ENCODE measurements around the gene SIX5. TPM values are rescaled to one million over a fixed set of nuclear protein-coding genes. Genes with fewer than 3 reads are reported as not detected.
A peak's percentile ranks its signal among the peaks of the same experiment; 100 is the strongest.

Gene SIX5
- total and polyA plus RNA-seq, 9 of the 15 experiments (the other 6 are each of a cell fraction or from before 2014, with no cell fraction given): 1.4 to 17.2 (median 7.4) TPM; not detected in 2

DNA sequence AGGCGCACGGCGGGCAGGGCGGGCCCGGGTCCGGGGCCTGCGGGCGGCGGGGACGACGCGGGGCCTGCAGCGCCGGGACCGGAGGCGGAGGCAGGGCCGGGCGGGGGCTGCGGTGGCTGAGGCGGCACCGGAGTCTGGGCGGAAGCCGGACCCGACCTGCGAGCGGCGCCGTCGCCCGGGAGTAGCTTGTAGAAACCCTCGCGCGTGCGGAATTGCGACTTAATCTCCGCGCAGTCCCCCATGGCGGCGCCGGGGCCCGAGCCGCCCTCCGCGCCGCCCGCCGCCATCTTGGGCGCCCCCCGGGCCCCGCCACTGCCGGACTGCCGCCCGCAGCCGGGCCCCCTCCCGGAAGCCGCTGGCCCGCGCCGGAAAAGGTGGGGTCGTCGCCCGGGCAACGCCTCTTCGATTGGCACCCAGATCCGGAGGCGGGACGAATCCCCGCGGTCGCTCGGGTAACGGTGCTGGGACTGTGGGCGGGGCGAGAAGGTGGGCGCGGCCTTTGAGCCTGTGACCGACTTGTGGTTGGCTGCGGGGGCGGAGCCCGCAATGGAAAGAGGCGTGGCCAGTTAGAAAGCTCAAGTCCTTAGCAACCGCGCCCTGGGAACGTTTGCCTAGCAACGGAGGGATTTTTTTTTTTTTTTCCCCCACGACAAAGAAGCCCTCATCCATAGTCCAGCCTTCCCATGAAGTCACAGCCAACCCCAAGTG is 23.6 kb upstream of the SIX5 start, which contains the start of gene DMWD:
DMWD (minus strand) TSS at position 376 of the 708 bp plus-strand sequence; CDS start at position 287, 89 bp downstream.
- Histone ChIP-seq H3K9me3 (replicated peaks; ENCODE audit: control insufficient read depth, insufficient read depth, low read depth, low read length) (no peaks in the 10 kb centered on the region), H3K4me3 (peak within 1 kb of the TSS; percentile 95), H3K79me2 (ENCODE audit: control insufficient read depth, insufficient read depth, low read length) (peaks cover 19% of the 10 kb centered on the region), H3K27me3 (ENCODE audit: control insufficient read depth in 2 of 2, insufficient read depth in 2 of 2, low read length in 2 of 2) (no peaks in the 10 kb centered on the region), H3K9ac (ENCODE audit: insufficient read depth in 1 of 2, low read depth in 2 of 2, low read length in 2 of 2) (peak within 1 kb of the TSS; percentile 77 to 99), H3K36me3 (ENCODE audit: control insufficient read depth, insufficient read depth, low read length) (peaks cover 31% of the 10 kb centered on the region; the same call in 2 of the 3 replicates), H3K27ac (ENCODE audit: extremely low read depth, low read depth, low read length) (peak within 1 kb of the TSS; percentile 83), H3K4me1 (replicated peaks in 1 of 2; ENCODE audit: control insufficient read depth in 2 of 2, insufficient read depth in 2 of 2, low read length in 2 of 2) (peaks cover 19 to 27% of the 10 kb centered on the region in 2 experiments), H3K9me1 (ENCODE audit: control insufficient read depth, insufficient read depth, low read length) (peaks cover 4% of the 10 kb centered on the region), H2AFZ (ENCODE audit: low read depth, low read length) (peak within 1 kb of the TSS; percentile 93), H3K4me2 (ENCODE audit: insufficient read depth, low read length) (peak within 1 kb of the TSS; percentile 86), H4K20me1 (replicated peaks; ENCODE audit: control insufficient read depth, insufficient read depth, low read length) (peaks cover 3% of the 10 kb centered on the region)
- in situ Hi-C loops (cut with MboI): no loop called here
- ChIA-PET POLR2A (interaction anchor here (0.6 to 1.8 kb wide), 9 partner anchors 10 to 1367 kb away, joined by 3 to 9 read pairs (median 5); partner anchors contain the start of gene DMPK), CTCF (ENCODE audit: low intra/inter-chr PET ratio) (no interaction called here)
- FAIRE-seq (peak; percentile 99), ATAC-seq (peak; percentile 98), DNase-seq (ENCODE audit: extremely low read depth in 1 of 4, low spot score in 3 of 4) (peak; percentile 95 to 100 (median 98))
- WGBS (ENCODE audit: insufficient coverage, low coverage, missing lambda C conversion rate): 1% methylated on average over 38 of the region's 86 CpGs
- no TSS peak for BruUV-seq (replicated peaks)
- intact Hi-C loops (cut with micrococcal nuclease): no loop called here
- TF ChIP-seq FOXJ2 (tag; IDR thresholded peaks at IDR 0.05) (peak; percentile 89), RBFOX2 (IDR thresholded peaks at IDR 0.05; ENCODE audit: low read depth, low read length) (peak; percentile 80), RBM22 (IDR thresholded peaks at IDR 0.05; ENCODE audit: low read depth, low read length, poor library complexity, severe bottlenecking) (peak; percentile 100), HMGN3 (IDR thresholded peaks at IDR 0.05; ENCODE audit: borderline replicate concordance, extremely low read depth, insufficient read length, low read depth, low read length) (peak; percentile 79), JUNB (CRISPR knock-in tag; conservative IDR thresholded peaks at IDR 0.05) (no peak), HCFC1 (IDR thresholded peaks at IDR 0.05; ENCODE audit: low read depth, low read length) (peak; percentile 43; the same call in 1 of the 2 replicates), RBBP5 (IDR thresholded peaks at IDR 0.05; ENCODE audit: borderline replicate concordance, insufficient read depth, low read length, poor library complexity, severe bottlenecking) (peak; percentile 86), KDM4B (IDR thresholded peaks at IDR 0.05; ENCODE audit: borderline replicate concordance in 2 of 2, low read depth in 1 of 2) (0 out of 4 replicates have a peak, but pooled peaks of 1 of the 2 experiments have one; percentile 38), POLR2G (IDR thresholded peaks at IDR 0.05; ENCODE audit: low read depth, low read length) (peak; percentile 92), DACH1 (IDR thresholded peaks at IDR 0.05; ENCODE audit: partially characterized antibody) (no peak), NONO (IDR thresholded peaks at IDR 0.05; ENCODE audit: low read depth in 2 of 2, low read length in 1 of 2) (peak in 1 of 2 experiments; percentile 89; a peak in 2 of 4 replicates), KDM1A (IDR thresholded peaks at IDR 0.05) (no peak), RFX1 (IDR thresholded peaks at IDR 0.05) (peak; percentile 100), SAP30 (IDR thresholded peaks at IDR 0.05; ENCODE audit: borderline replicate concordance, insufficient read depth, low read depth, low read length, poor library complexity, severe bottlenecking) (peak; percentile 61), HNRNPLL (IDR thresholded peaks at IDR 0.05; ENCODE audit: low read depth, low read length, poor library complexity, severe bottlenecking) (peak; percentile 43), ERF (CRISPR knock-in tag; IDR thresholded peaks at IDR 0.05) (peak; percentile 82), MAZ (CRISPR knock-in tag; conservative IDR thresholded peaks at IDR 0.05 in 1 of 2, IDR thresholded peaks at IDR 0.05 in 1 of 2) (peak; percentile 67 to 79; a peak in 2 of 4 replicates)
- TF ChIP-seq, protein P1, sequence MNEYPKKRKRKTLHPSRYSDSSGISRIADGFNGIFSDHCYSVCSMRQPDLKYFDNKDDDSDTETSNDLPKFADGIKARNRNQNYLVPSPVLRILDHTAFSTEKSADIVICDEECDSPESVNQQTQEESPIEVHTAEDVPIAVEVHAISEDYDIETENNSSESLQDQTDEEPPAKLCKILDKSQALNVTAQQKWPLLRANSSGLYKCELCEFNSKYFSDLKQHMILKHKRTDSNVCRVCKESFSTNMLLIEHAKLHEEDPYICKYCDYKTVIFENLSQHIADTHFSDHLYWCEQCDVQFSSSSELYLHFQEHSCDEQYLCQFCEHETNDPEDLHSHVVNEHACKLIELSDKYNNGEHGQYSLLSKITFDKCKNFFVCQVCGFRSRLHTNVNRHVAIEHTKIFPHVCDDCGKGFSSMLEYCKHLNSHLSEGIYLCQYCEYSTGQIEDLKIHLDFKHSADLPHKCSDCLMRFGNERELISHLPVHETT (CRISPR knock-in tag; conservative IDR thresholded peaks at IDR 0.05 in 1 of 2, IDR thresholded peaks at IDR 0.05 in 1 of 2): peak in 1 of 2 experiments; percentile 85; a peak in 1 of 4 replicates
